Stomach (tissue), 9 donors: ENCODE data around the gene INVS. TPM values are rescaled to one million over a fixed set of nuclear protein-coding genes. Genes with fewer than 3 reads are reported as not detected.

ENCODE experiments used
- DNase-seq, 2 donors: peaks; one replicate each; pipeline versions ENCODE4 v3.0.0 to v3.0.0-alpha.2; 2013 to 2019
- H3K27ac ChIP-seq, 5 donors: fragments of 200-600 bp in 4 of 5; sonication (generic) in 4 of 5; one replicate each; pipeline ENCODE4 v1.5.1; 2013 to 2019; ENCODE audit warnings: mild to moderate bottlenecking in 1 of 5, moderate library complexity in 1 of 5
- H3K27me3 ChIP-seq, 3 donors: fragments of 200-600 bp; sonication (generic); one replicate each; pipeline ENCODE4 v1.5.1; 2017 to 2019; ENCODE audit warnings: mixed run types in 1 of 3
- H3K36me3 ChIP-seq, 4 donors: fragments of 200-600 bp; sonication (generic); 1 replicate in 3 of 4; 2 replicates in 1 of 4; pipeline ENCODE4 v1.5.1; 2016 to 2019
- H3K4me1 ChIP-seq, 4 donors: fragments of 200-600 bp; sonication (generic); one replicate each; pipeline ENCODE4 v1.5.1; 2016 to 2019
- H3K4me3 ChIP-seq, 4 donors: fragments of 200-600 bp; sonication (generic) in 3 of 4; one replicate each; pipeline ENCODE4 v1.5.1; 2016 to 2019; ENCODE audit warnings: mild to moderate bottlenecking in 1 of 4
- H3K9me3 ChIP-seq, 4 donors: fragments of 200-600 bp; sonication (generic); one replicate each; pipeline ENCODE4 v1.5.1; 2016 to 2019
- CTCF ChIP-seq, 7 experiments: fragments of 450-650 bp in 4 of 7; fragments of 200-600 bp in 3 of 7; sonication (generic) in 3 of 7; IDR thresholded peaks; one replicate each; pipeline ENCODE4 v1.5.1; 2016 to 2019; ENCODE audit warnings: antibody characterized with exemption in 7 of 7, control low read depth in 2 of 7, mild to moderate bottlenecking in 1 of 7
- EP300 ChIP-seq: sonication (generic); formaldehyde crosslinking; IDR thresholded peaks from one replicate; pipeline ENCODE4 v1.6.1; 2017; ENCODE audit warnings: antibody characterized with exemption
- POLR2A ChIP-seq, 4 donors: fragments of 450-650 bp; IDR thresholded peaks; one replicate each; pipeline ENCODE4 v1.6.1; 2016; ENCODE audit warnings: antibody characterized with exemption in 4 of 4, control low read depth in 2 of 4, mild to moderate bottlenecking in 1 of 4, moderate library complexity in 1 of 4
- POLR2AphosphoS5 ChIP-seq, 3 donors: sonication (generic); formaldehyde crosslinking; IDR thresholded peaks; one replicate each; pipeline ENCODE4 v1.6.1; 2016; ENCODE audit warnings: antibody characterized with exemption in 3 of 3
- WGBS, 5 donors: extraction: QIAGEN DNeasy Blood & Tissue Kit in 3 of 5; methylation state at CpG; one replicate each; pipeline versions ENCODE4 v1.1.5 to v1.1.7; 2013 to 2018; 5-methylcytosine and 5-hydroxymethylcytosine counted together
- intact Hi-C: fragments of 100-400 bp; cut with DNase I; formaldehyde crosslinking; loops from one replicate; pipeline ENCODE4 v1.15.1; 2023; ENCODE audit warnings: low total_unique reads
- polyA plus RNA-seq, 3 donors: library from polyadenylated mRNA; stranded (reverse); fragments of 200-250 nt; gene quantifications; one replicate each; pipeline ENCODE4 v1.2.3, GENCODE V29; 2013
- total RNA-seq, 5 donors: library from RNA; depleted of rRNA; stranded (reverse); fragments of >200 nt; gene quantifications; one replicate each; pipeline versions ENCODE4 v1.1.0 to v1.2.3, GENCODE V29; 2014 to 2016
- donor health status: healthy with polysubstance abuse.
- donor health status: Bipolar disorder and iron deficiency.
- donor health status: healthy.

INVS gene
- total and polyA plus RNA-seq, 8 donors: 3.1 to 54.5 (median 16.7) TPM

GRCh38 chr9:100111235-100111634 is 12.2 kb downstream of the INVS start:
- peaks cover 0 to 18% (median 6%) of the 10 kb centered on the region in 4 donors for H3K4me1 ChIP-seq
- H3K36me3 ChIP-seq: peaks cover 3 to 32% (median 23%) of the 10 kb centered on the region in 4 donors
- DNase-seq: peak; percentile 69 to 78
- H3K27ac ChIP-seq: peak overlapping the region in 2 of 5 donors; percentile 58 to 60
- no peak overlapping the region for H3K4me3 ChIP-seq
- no peaks in the 10 kb centered on the region for H3K27me3 ChIP-seq
- H3K9me3 ChIP-seq: no peaks in the 10 kb centered on the region
- WGBS, 5 donors: 43 to 70% (median 64%) methylated on average over 4 of the region's 4 CpGs
- intact Hi-C loops: no loop called here
- no peak for TF ChIP-seq EP300
- TF ChIP-seq POLR2A (IDR thresholded peaks at IDR 0.05): no peak
- TF ChIP-seq POLR2AphosphoS5 (IDR thresholded peaks at IDR 0.05): peak; percentile 32 to 86 (median 57)

GRCh38 chr9:100112677-100113336 is 13.8 kb downstream of the INVS start:
- 87 to 98% (median 93%) methylated on average over 2 of the region's 2 CpGs for WGBS, 5 donors
- peaks cover 3 to 20% (median 14%) of the 10 kb centered on the region in 4 donors for H3K36me3 ChIP-seq
- TF ChIP-seq POLR2AphosphoS5 (IDR thresholded peaks at IDR 0.05): no peak
- no peak for TF ChIP-seq CTCF (IDR thresholded peaks at IDR 0.05)
- TF ChIP-seq POLR2A (IDR thresholded peaks at IDR 0.05): no peak
- TF ChIP-seq EP300: no peak
- H3K4me1 ChIP-seq: peaks cover 0 to 18% (median 6%) of the 10 kb centered on the region in 4 donors
- H3K9me3 ChIP-seq: no peaks in the 10 kb centered on the region
- DNase-seq: no peak
- intact Hi-C loops: no loop called here
- no peaks in the 10 kb centered on the region for H3K27me3 ChIP-seq
- peak overlapping the region in 1 of 5 donors; percentile 60 for H3K27ac ChIP-seq
- no peak overlapping the region for H3K4me3 ChIP-seq

GRCh38 chr9:100117316-100117715 is 18.3 kb downstream of the INVS start:
- Histone ChIP-seq H3K27me3 (no peaks in the 10 kb centered on the region), H3K4me1 (peaks cover 0 to 4% (median 0%) of the 10 kb centered on the region in 4 donors), H3K9me3 (no peaks in the 10 kb centered on the region), H3K36me3 (peaks cover 0 to 25% (median 16%) of the 10 kb centered on the region in 4 donors), H3K27ac (no peak overlapping the region), H3K4me3 (no peak overlapping the region)
- no peak for DNase-seq
- WGBS, 5 donors: 98 to 99% (median 98%) methylated on average over 22 to 25 of the region's 25 CpGs
- TF ChIP-seq EP300: no peak
- TF ChIP-seq POLR2AphosphoS5 (IDR thresholded peaks at IDR 0.05): no peak
- intact Hi-C loops: no loop called here

- no peak for DNase-seq
- no peak for TF ChIP-seq CTCF (IDR thresholded peaks at IDR 0.05)
- no peak for TF ChIP-seq EP300
- TF ChIP-seq POLR2AphosphoS5 (IDR thresholded peaks at IDR 0.05): no peak
- no peak for TF ChIP-seq POLR2A (IDR thresholded peaks at IDR 0.05)
- Histone ChIP-seq H3K27ac (no peak overlapping the region), H3K9me3 (no peaks in the 10 kb centered on the region), H3K27me3 (no peaks in the 10 kb centered on the region), H3K4me3 (no peak overlapping the region), H3K36me3 (peaks cover 0 to 25% (median 14%) of the 10 kb centered on the region in 4 donors), H3K4me1 (no peaks in the 10 kb centered on the region)
- intact Hi-C loops: no loop called here
- 81 to 93% (median 91%) methylated on average over 2 of the region's 2 CpGs for WGBS, 5 donors
Observed at GRCh38 chr9:100120286-100120685, 21.2 kb downstream of the INVS start.

- no peak overlapping the region for H3K4me3 ChIP-seq
- no peaks in the 10 kb centered on the region for H3K27me3 ChIP-seq
- no peak overlapping the region for H3K27ac ChIP-seq
- no peaks in the 10 kb centered on the region for H3K9me3 ChIP-seq
- H3K4me1 ChIP-seq: no peaks in the 10 kb centered on the region
- no peak for DNase-seq
- 80 to 90% (median 88%) methylated on average over 2 of the region's 2 CpGs for WGBS, 5 donors
- intact Hi-C loops: no loop called here
- H3K36me3 ChIP-seq: peaks cover 0 to 28% (median 22%) of the 10 kb centered on the region in 4 donors
- TF ChIP-seq POLR2AphosphoS5 (IDR thresholded peaks at IDR 0.05): no peak
- TF ChIP-seq EP300: no peak
- TF ChIP-seq CTCF (IDR thresholded peaks at IDR 0.05): no peak
- TF ChIP-seq POLR2A (IDR thresholded peaks at IDR 0.05): no peak
Observed at GRCh38 chr9:100125236-100125635, 26.2 kb downstream of the INVS start.
